H1 (cell line): ENCODE data around the gene TNIK.

Source experiments
- CTCF ChIP-seq, 3 experiments: IDR thresholded peaks; 1 replicate in 2 of 3; 2 replicates in 1 of 3; pipeline versions ENCODE4 v1.5.1 to v1.6.1; 2011; ENCODE audit warnings: low read length in 3 of 3, mild to moderate bottlenecking in 3 of 3, inconsistent platforms in 2 of 3, low read depth in 1 of 3, moderate library complexity in 1 of 3; ENCODE audit not compliant: insufficient read depth in 1 of 3; ENCODE audit errors: control extremely low read depth in 1 of 3
- POLR2AphosphoS5 ChIP-seq: IDR thresholded peaks from 2 replicates; pipeline ENCODE4 v1.6.1; 2011; ENCODE audit warnings: low read depth, low read length
- RAD21 ChIP-seq, 2 experiments: IDR thresholded peaks in 1 of 2; conservative IDR thresholded peaks in 1 of 2; 2 replicates each; pipeline ENCODE4 v1.6.1; 2011; ENCODE audit warnings: low read depth in 2 of 2, low read length in 2 of 2, improper control_type of control experiment in 1 of 2, inconsistent platforms in 1 of 2, mild to moderate bottlenecking in 1 of 2, moderate library complexity in 1 of 2

DNA sequence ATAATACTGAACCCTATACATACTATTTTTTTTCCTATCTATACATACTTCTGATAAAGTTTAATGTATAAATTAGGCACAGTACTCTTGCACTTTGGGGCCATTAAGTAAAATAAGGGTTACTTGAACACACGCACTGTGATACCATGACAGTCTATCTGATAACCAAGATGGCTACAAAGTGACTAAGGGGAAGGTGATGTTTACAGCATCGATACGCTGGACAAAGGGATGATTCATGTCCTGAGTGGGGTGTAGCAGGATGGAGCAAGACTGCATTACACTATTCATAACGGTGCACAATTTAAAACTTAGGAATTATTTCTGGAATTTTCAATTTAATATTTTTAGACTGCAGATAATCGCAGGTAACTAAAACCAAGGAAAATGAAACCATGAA, 403.7 kb downstream of the TNIK start:
- TF ChIP-seq CTCF (IDR thresholded peaks at IDR 0.05; ENCODE audit: control extremely low read depth in 1 of 3, insufficient read depth in 1 of 3, low read depth in 1 of 3, low read length in 3 of 3), result no peak
- TF ChIP-seq RAD21 (IDR thresholded peaks at IDR 0.05 in 1 of 2, conservative IDR thresholded peaks at IDR 0.05 in 1 of 2; ENCODE audit: low read depth in 2 of 2, low read length in 2 of 2), result no peak
- no peak for TF ChIP-seq POLR2AphosphoS5
